Fibroblast of lung (primary cell): ENCODE data around the gene KPNA6.

Experiments used
- EZH2 ChIP-seq: IDR thresholded peaks from 2 replicates; pipeline ENCODE4 v1.5.1; 2012; ENCODE audit warnings: low read length, control low read depth, mild to moderate bottlenecking; ENCODE audit errors: missing control alignments
- TF ChIP-seq, protein P1 (sequence below), 2 donors: IDR thresholded peaks in 1 of 2; conservative IDR thresholded peaks in 1 of 2; 1 replicate in 1 of 2; 2 replicates in 1 of 2; pipeline ENCODE4 v1.5.1; 2011 to 2012; ENCODE audit warnings: low read length in 2 of 2, control low read depth in 1 of 2, inconsistent platforms in 1 of 2, low read depth in 1 of 2, mild to moderate bottlenecking in 1 of 2

DNA sequence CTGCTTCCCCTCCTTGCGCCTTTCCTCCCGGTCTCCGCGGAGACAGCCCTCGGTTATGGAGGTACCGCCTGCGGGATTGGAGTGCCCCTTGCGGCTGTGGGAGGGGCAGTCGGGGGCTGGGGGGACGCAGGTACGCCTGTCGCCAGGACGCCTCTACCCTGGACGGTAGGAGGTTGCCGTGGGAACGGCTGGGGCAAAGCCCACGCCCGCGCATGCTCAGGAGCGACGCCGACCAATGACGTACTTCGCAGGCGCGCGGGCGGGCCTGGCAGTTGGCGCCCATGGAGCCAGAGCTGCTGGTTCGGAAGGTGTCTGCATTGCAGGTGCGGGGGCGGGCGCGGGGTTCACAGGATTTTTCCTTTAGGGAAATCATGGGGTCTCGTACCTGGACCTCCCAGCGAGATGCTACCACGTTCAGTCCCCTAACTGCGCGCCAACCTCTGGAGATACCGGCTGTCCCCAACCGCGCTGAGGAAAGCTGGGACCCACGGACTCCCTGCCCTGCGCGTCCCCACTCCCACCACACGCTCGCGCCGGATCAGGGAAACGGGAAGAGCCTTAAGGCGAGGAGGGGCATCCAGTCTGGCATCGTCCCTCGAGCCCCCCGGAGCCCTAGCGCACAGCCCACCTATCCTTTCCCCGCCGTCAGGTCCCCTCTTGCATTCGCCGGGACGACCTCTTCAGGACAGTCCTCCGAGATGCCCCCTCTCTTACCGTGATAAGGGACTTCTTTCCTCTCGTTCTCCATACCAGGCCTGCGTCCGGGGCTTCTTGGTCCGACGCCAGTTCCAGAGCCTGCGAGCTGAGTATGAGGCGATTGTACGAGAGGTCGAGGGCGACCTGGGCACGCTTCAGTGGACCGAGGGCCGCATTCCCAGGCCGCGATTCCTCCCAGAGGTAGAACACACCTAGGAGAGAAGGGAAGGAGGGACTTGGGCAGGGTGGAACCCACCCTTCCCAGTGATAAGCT lies 97.8 kb downstream of the KPNA6 start, which contains the start of gene IQCC:
- TF ChIP-seq, protein P1, sequence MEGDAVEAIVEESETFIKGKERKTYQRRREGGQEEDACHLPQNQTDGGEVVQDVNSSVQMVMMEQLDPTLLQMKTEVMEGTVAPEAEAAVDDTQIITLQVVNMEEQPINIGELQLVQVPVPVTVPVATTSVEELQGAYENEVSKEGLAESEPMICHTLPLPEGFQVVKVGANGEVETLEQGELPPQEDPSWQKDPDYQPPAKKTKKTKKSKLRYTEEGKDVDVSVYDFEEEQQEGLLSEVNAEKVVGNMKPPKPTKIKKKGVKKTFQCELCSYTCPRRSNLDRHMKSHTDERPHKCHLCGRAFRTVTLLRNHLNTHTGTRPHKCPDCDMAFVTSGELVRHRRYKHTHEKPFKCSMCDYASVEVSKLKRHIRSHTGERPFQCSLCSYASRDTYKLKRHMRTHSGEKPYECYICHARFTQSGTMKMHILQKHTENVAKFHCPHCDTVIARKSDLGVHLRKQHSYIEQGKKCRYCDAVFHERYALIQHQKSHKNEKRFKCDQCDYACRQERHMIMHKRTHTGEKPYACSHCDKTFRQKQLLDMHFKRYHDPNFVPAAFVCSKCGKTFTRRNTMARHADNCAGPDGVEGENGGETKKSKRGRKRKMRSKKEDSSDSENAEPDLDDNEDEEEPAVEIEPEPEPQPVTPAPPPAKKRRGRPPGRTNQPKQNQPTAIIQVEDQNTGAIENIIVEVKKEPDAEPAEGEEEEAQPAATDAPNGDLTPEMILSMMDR (conservative IDR thresholded peaks at IDR 0.05 in 1 of 2, IDR thresholded peaks at IDR 0.05 in 1 of 2; ENCODE audit: low read depth in 1 of 2, low read length in 2 of 2), result no peak
- no peak for TF ChIP-seq EZH2
